H9 (cell line): Measurements from ENCODE around the gene XXYLT1. TPM values are rescaled to one million over a fixed set of nuclear protein-coding genes. Genes with fewer than 3 reads are reported as not detected.

Source experiments
- DNase-seq: peaks from one replicate; pipeline ENCODE4 v3.0.0-alpha.2; 2017
- H2AFZ ChIP-seq: one replicate; pipeline ENCODE4 v1.6.1; 2013; ENCODE audit warnings: mild to moderate bottlenecking, low read length, control low read depth, moderate library complexity
- H2AK5ac ChIP-seq: 2 replicates; pipeline ENCODE4 v1.6.1; 2013; ENCODE audit warnings: low read length, control low read depth, mixed read lengths; ENCODE audit not compliant: insufficient read length
- H2BK120ac ChIP-seq: one replicate; pipeline ENCODE4 v1.6.1; 2013; ENCODE audit warnings: low read depth, mild to moderate bottlenecking, low read length, control low read depth, inconsistent platforms; ENCODE audit not compliant: poor library complexity, severe bottlenecking
- H2BK12ac ChIP-seq: 2 replicates; pipeline ENCODE4 v1.6.1; 2013; ENCODE audit warnings: low read length, control low read depth, mixed read lengths, low read depth; ENCODE audit not compliant: insufficient read length
- H2BK15ac ChIP-seq: 2 replicates; pipeline ENCODE4 v1.6.1; 2013; ENCODE audit warnings: low read depth, low read length, control low read depth
- H2BK20ac ChIP-seq: one replicate; pipeline ENCODE4 v1.6.1; 2013; ENCODE audit warnings: low read depth, mild to moderate bottlenecking, low read length, control low read depth, inconsistent platforms; ENCODE audit not compliant: poor library complexity, severe bottlenecking
- H2BK5ac ChIP-seq: 2 replicates; pipeline ENCODE4 v1.6.1; 2013; ENCODE audit warnings: low read length, control low read depth, mixed read lengths; ENCODE audit not compliant: insufficient read length
- H3K14ac ChIP-seq: 2 replicates; pipeline ENCODE4 v1.6.1; 2013; ENCODE audit warnings: low read length, control low read depth; ENCODE audit not compliant: insufficient read depth
- H3K18ac ChIP-seq: 2 replicates; pipeline ENCODE4 v1.6.1; 2013; ENCODE audit warnings: low read depth, mild to moderate bottlenecking, mixed read lengths, low read length, control low read depth; ENCODE audit not compliant: insufficient read length
- H3K23ac ChIP-seq: 2 replicates; pipeline ENCODE4 v1.6.1; 2013; ENCODE audit warnings: low read length, control low read depth, mixed read lengths, low read depth; ENCODE audit not compliant: insufficient read length
- H3K23me2 ChIP-seq: 2 replicates; pipeline ENCODE4 v1.6.1; 2013; ENCODE audit warnings: low read depth, mild to moderate bottlenecking, mixed read lengths, low read length, control low read depth; ENCODE audit not compliant: insufficient read length, poor library complexity, severe bottlenecking
- H3K27ac ChIP-seq: 2 replicates; pipeline ENCODE4 v1.5.1; 2013; ENCODE audit warnings: low read length, control low read depth, mixed read lengths, low read depth; ENCODE audit not compliant: insufficient read length
- H3K27me3 ChIP-seq: 2 replicates; pipeline ENCODE4 v1.6.1; 2013; ENCODE audit warnings: low read length, control low read depth, inconsistent platforms; ENCODE audit not compliant: insufficient read depth
- H3K4ac ChIP-seq: 2 replicates; pipeline ENCODE4 v1.6.1; 2013; ENCODE audit warnings: low read depth, mild to moderate bottlenecking, control low read depth, inconsistent platforms, low read length, moderate library complexity
- H3K4me1 ChIP-seq: 2 replicates; pipeline ENCODE4 v1.6.1; 2013; ENCODE audit warnings: low read length, control low read depth, inconsistent platforms; ENCODE audit not compliant: insufficient read depth
- H3K4me2 ChIP-seq: 2 replicates; pipeline ENCODE4 v1.6.1; 2013; ENCODE audit warnings: low read length, control low read depth, mixed read lengths; ENCODE audit not compliant: insufficient read length, insufficient read depth
- H3K56ac ChIP-seq: 2 replicates; pipeline ENCODE4 v1.6.1; 2013; ENCODE audit warnings: low read depth, mild to moderate bottlenecking, mixed read lengths, low read length, control low read depth; ENCODE audit not compliant: insufficient read length
- H3K79me1 ChIP-seq: 2 replicates; pipeline ENCODE4 v1.6.1; 2013; ENCODE audit warnings: low read depth, mild to moderate bottlenecking, moderate library complexity, low read length, control low read depth, inconsistent platforms; ENCODE audit not compliant: insufficient read depth, poor library complexity, severe bottlenecking
- H3K79me2 ChIP-seq: 2 replicates; pipeline ENCODE4 v1.6.1; 2013; ENCODE audit warnings: low read length, control low read depth, inconsistent platforms; ENCODE audit not compliant: insufficient read depth
- H3K9ac ChIP-seq: 2 replicates; pipeline ENCODE4 v1.6.1; 2013; ENCODE audit warnings: low read length, control low read depth, mixed read lengths; ENCODE audit not compliant: insufficient read length; ENCODE audit errors: extremely low read depth
- H3K9me3 ChIP-seq: one replicate; pipeline ENCODE4 v1.6.1; 2013; ENCODE audit warnings: low read depth, low read length, inconsistent platforms; ENCODE audit not compliant: control insufficient read depth
- H3T11ph ChIP-seq: one replicate; pipeline ENCODE4 v1.6.1; 2013; ENCODE audit warnings: mild to moderate bottlenecking, low read length, control low read depth, inconsistent platforms
- H4K20me1 ChIP-seq: one replicate; pipeline ENCODE4 v1.6.1; 2013; ENCODE audit not compliant: control insufficient read depth, insufficient read length, insufficient read depth
- H4K5ac ChIP-seq: 2 replicates; pipeline ENCODE4 v1.6.1; 2013; ENCODE audit warnings: low read depth, mild to moderate bottlenecking, mixed read lengths, low read length, control low read depth; ENCODE audit not compliant: insufficient read length
- H4K8ac ChIP-seq: replicated peaks from 2 replicates; pipeline ENCODE4 v1.6.1; 2013; ENCODE audit warnings: low read length, control low read depth, mixed read lengths, low read depth; ENCODE audit not compliant: insufficient read length
- H4K91ac ChIP-seq: 2 replicates; pipeline ENCODE4 v1.6.1; 2013; ENCODE audit warnings: low read depth, mild to moderate bottlenecking, moderate library complexity, mixed read lengths, low read length, control low read depth; ENCODE audit not compliant: insufficient read length
- H3K27ac Mint-ChIP-seq, 3 experiments: 2 replicates in 2 of 3; 3 replicates in 1 of 3; pipeline ENCODE4 v1.8.0; 2020 to 2021; ENCODE audit warnings: mixed read lengths in 3 of 3, mild to moderate bottlenecking in 1 of 3, moderate library complexity in 1 of 3
- H3K27me3 Mint-ChIP-seq: 2 replicates; pipeline ENCODE4 v1.8.0; 2021; ENCODE audit warnings: low read depth, mild to moderate bottlenecking, moderate library complexity, mixed read lengths
- H3K36me3 Mint-ChIP-seq, 3 experiments: 2 replicates in 2 of 3; 3 replicates in 1 of 3; pipeline ENCODE4 v1.8.0; 2020 to 2021; ENCODE audit warnings: low read depth in 3 of 3, mixed read lengths in 3 of 3; ENCODE audit not compliant: insufficient read depth in 1 of 3
- H3K4me1 Mint-ChIP-seq, 2 experiments: 2 replicates each; pipeline ENCODE4 v1.8.0; 2020; ENCODE audit warnings: mixed read lengths in 2 of 2
- H3K4me3 Mint-ChIP-seq, 2 experiments: 2 replicates in 1 of 2; 3 replicates in 1 of 2; pipeline ENCODE4 v1.8.0; 2020 to 2021; ENCODE audit warnings: mild to moderate bottlenecking in 2 of 2, mixed read lengths in 2 of 2, moderate library complexity in 1 of 2
- H3K9me3 Mint-ChIP-seq, 2 experiments: 2 replicates in 1 of 2; 3 replicates in 1 of 2; pipeline ENCODE4 v1.8.0; 2020; ENCODE audit warnings: mild to moderate bottlenecking in 2 of 2, mixed read lengths in 2 of 2, moderate library complexity in 1 of 2
- CTCF ChIP-seq: fragments of 200-600 bp; sonication (generic); conservative IDR thresholded peaks from 3 replicates; pipeline ENCODE4 v1.8.0; 2021; ENCODE audit warnings: antibody characterized with exemption, mild to moderate bottlenecking
- WGBS: extraction: QIAGEN DNeasy Blood & Tissue Kit; methylation state at CpG from one replicate; pipeline ENCODE4 v1.1.7; 2013; ENCODE audit warnings: missing lambda C conversion rate, low lambda C conversion rate, mixed read lengths; ENCODE audit not compliant: insufficient read length; ENCODE audit errors: extremely low coverage; 5-methylcytosine and 5-hydroxymethylcytosine counted together
- total RNA-seq: library from RNA; stranded (reverse); gene quantifications from 2 replicates; pipeline ENCODE4 v1.2.1, GENCODE V29; 2021

Gene XXYLT1
- total RNA-seq, 1 experiment from 2014 or later = 22.7 TPM

- no peak overlapping the region for H2AK5ac ChIP-seq
- H4K8ac ChIP-seq = no peak overlapping the region
- no peaks in the 10 kb centered on the region for H3K9me3 ChIP-seq
- peaks cover 7% of the 10 kb centered on the region for H3K79me1 ChIP-seq
- no peak overlapping the region for H3T11ph ChIP-seq
- DNase-seq = no peak
- H3K9ac ChIP-seq = no peak overlapping the region
- H4K91ac ChIP-seq = no peak overlapping the region
- H2BK120ac ChIP-seq = no peak overlapping the region
- peaks cover 3% of the 10 kb centered on the region; the same call in 1 of the 2 replicates for H3K4me1 ChIP-seq
- TF ChIP-seq CTCF = no peak
- H3K4me2 ChIP-seq = no peak overlapping the region
- no peak overlapping the region for H2BK15ac ChIP-seq
- H2AFZ ChIP-seq = no peak overlapping the region
- no peaks in the 10 kb centered on the region for H3K9me3 Mint-ChIP-seq
- H3K4me1 Mint-ChIP-seq = peaks cover 21 to 22% of the 10 kb centered on the region in 2 experiments
- no peak overlapping the region for H3K23ac ChIP-seq
- H2BK5ac ChIP-seq = no peak overlapping the region
- peaks cover 19% of the 10 kb centered on the region for H3K79me2 ChIP-seq
- H2BK20ac ChIP-seq = no peak overlapping the region
- H3K27me3 Mint-ChIP-seq = no peaks in the 10 kb centered on the region; the same call in 1 of the 2 replicates
- no peaks in the 10 kb centered on the region for H3K27me3 ChIP-seq
- no peak overlapping the region for H3K18ac ChIP-seq
- H3K23me2 ChIP-seq = peaks cover 12% of the 10 kb centered on the region
- H3K36me3 Mint-ChIP-seq = peaks cover 16 to 34% (median 33%) of the 10 kb centered on the region in 3 experiments
- no peak overlapping the region for H4K5ac ChIP-seq
- H3K14ac ChIP-seq = no peak overlapping the region
- no peak overlapping the region for H3K27ac ChIP-seq
- H3K4ac ChIP-seq = no peak overlapping the region
- H3K56ac ChIP-seq = no peak overlapping the region
- H3K4me3 Mint-ChIP-seq = peak overlapping the region; percentile 78 to 92; a peak in 4 of 5 replicates
- H2BK12ac ChIP-seq = no peak overlapping the region
- H4K20me1 ChIP-seq = no peaks in the 10 kb centered on the region
- no CpG with 5 or more reads among the region's 11 CpGs for WGBS
- no peak overlapping the region; a peak in 1 of 7 replicates for H3K27ac Mint-ChIP-seq
Measured at GRCh38 chr3:195268576-195269309, 2.2 kb downstream of the XXYLT1 start.
